HEK293 (cell line): ENCODE results near the gene CLMN.

ENCODE experiments used
- ZNF157 ChIP-seq: fragments of 450-650 bp; formaldehyde crosslinking; IDR thresholded peaks from 2 replicates; pipeline ENCODE4 v1.5.1; 2016; ENCODE audit warnings: missing biosample characterization, missing genetic modification characterization
- ZNF221 ChIP-seq: fragments of 450-650 bp; formaldehyde crosslinking; IDR thresholded peaks from 2 replicates; pipeline ENCODE4 v1.5.1; 2017; ENCODE audit warnings: missing biosample characterization, missing genetic modification characterization, borderline replicate concordance
- ZNF37A ChIP-seq: fragments of 450-650 bp; IDR thresholded peaks from 2 replicates; pipeline ENCODE4 v1.5.1; 2018; ENCODE audit warnings: missing biosample characterization, missing genetic modification characterization

GRCh38 chr14:95183082-95183481, 136.6 kb downstream of the CLMN start:
- TF ChIP-seq ZNF221 (tag by site-specific recombination), result no peak
- no peak for TF ChIP-seq ZNF37A (tag by site-specific recombination)
- TF ChIP-seq ZNF157 (tag by site-specific recombination), result no peak
